Left renal pelvis (tissue), 4 donors: Measurements from ENCODE around the gene PPP1R9A. TPM values are rescaled to one million over a fixed set of nuclear protein-coding genes. Genes with fewer than 3 reads are reported as not detected.
"Not testable (repeated sequence)": the region's sequence is repeated elsewhere in the genome, so short reads cannot be mapped to it uniquely, and the experiment has no call there.

Experiments used
- DNase-seq, 4 donors: peaks; one replicate each; pipeline ENCODE4 v3.0.0-alpha.2; 2013; ENCODE audit warnings: low read depth in 4 of 4, low spot score in 3 of 4
- polyA plus RNA-seq, 4 donors: library from polyadenylated mRNA; unstranded; fragments of 120-200 nt; gene quantifications; one replicate each; pipeline ENCODE4 v1.2.1, GENCODE V29; 2013; ENCODE audit not compliant: insufficient read length in 4 of 4

The PPP1R9A gene
- polyA plus RNA-seq, 4 donors = 10.5 to 35.0 (median 31.8) TPM

DNA sequence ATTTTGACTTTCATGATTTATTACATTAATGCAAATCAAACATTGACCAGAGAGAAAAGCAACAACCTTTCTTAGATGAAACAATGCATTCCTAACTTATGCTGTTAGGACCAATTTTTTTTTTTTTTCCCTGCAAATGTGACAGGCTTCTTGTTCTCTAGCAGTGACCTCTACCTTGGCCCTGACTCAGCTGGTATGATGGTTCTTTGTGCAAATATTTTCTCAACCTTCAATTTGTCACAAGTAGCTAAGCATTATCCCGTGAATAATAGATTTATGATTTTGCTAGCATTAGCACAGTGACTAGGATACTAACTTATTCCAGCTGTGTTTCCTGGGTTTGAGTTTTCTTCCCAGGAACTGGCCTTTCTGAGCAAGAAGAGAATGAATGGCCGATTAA is 64.9 kb downstream of the PPP1R9A start:
- DNase-seq = no peak

DNA sequence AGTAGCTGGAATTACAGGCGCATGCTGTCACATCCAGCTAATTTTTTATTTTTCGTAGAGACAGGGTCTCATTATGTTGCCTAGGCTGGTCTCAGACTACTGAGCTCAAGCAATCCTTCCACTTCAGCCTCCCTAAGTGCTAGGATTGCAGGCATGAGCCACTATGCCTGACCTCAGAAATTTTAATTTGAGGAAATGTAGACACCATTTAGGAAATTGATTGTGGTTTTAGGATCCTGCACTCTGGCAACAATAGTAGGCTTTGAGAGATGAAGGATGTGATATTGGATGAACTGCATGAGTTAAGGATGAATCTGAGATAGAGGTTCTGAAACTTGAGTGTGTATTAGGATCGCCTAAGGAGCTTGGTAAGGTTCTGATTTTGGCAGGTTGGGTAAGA is 66.5 kb downstream of the PPP1R9A start:
- DNase-seq = no peak

DNA sequence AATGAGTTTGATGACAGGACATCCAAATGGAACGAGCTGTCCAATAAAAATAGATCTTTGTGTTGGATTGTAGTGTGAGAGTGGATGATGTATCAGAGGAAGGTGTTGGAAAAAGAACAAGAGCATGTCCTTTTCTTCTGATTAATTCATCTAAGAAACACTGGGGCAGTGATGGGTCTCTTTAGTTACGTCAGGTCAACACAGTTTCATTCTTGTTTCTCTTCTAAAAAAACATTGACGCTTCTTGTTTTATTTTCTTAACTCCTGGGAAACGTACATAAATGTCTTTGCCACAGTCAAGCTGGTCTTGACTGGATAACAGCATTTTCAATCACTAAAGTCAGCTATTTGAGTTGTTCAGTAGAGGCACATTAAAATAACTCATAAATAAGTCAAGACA is 67.0 kb downstream of the PPP1R9A start:
- DNase-seq = no peak

DNA sequence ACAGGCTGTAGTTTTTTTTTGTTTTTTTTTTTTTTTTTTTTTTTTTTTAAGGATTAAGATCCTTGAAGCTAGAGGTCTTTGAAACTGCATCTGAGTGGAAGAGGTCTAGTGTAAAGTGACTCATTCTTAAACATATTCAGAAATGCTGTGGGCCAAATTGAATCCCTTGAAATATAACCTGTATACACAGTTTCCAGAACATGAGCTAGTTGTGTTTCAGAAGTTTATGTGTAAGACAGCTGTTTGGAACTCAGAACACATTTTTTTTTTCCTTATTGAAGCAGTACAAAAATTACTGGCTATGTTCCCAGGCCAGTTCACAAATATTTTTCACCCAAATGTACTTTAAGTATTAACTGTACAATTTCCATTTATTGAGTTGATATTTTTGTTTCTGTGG is 67.9 kb downstream of the PPP1R9A start:
- no peak for DNase-seq

DNA sequence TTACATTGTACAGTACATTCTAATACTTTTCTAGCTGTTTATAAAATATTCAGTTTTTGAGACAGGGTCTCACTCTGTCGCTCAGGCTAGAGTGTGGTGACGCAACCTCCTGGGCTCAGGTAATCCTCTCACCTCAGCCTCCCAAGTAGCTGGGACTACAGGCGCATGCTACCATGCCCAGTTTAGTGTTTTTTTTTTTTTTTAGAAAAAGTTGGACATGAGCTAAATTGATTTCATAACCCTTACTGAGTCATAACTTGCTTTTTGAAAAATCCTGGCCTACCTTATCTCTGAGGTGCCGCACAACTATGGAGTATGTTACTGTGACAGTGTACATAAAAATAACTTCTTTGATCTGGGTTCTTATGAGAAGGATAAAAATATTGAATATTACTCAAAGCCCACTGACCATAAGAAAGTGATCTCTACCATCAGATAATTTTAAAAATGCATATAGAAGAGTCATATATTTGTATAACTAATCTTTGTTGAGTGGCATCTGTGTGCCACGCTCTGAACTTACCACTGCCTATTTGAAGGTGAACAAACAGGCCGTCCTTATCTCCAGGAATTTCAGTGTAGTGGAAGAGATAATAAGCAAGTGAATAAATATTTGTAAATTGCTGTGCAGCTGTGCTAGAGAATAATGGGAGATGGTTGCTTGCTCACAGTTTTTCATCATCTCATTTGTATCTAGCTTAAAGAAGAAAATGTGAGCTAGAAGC is 73.2 kb downstream of the PPP1R9A start:
- no peak for DNase-seq

DNA sequence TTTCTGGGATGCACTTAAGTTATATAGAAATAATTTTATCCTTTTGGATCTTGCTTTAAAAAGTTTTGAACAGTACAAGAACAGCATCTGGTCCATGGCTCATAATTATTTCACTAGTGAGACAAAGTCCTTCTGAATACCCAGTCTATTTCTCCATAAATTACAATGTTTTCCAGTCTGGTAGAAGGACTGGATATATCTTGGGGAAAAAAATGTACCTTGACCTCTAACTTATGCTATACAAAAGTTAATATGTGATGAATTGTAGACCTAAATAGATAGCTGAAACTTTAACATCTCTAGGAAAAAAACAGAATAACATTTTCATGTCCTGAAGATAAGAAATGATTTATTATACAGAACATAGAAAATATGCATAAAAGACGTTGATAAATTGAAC is 88.5 kb downstream of the PPP1R9A start:
- no peak for DNase-seq

DNA sequence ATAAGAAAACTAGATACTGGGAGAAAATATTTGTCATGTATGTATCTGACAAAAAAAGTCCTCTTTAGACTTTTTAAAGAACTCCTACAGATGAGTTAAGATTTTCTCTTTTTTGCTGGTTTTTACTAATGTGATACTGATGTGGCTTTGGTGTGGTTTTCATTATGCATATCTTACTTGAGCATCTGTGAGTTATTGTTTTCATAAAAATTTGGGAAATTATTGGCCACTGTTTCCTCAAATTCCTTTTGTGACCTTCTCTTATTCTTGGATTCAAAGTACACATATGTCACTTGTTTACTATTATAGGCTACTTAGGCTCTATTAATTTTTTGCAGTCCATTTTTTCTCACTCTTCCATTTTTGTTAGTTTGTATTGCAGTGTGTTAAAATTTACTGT is 89.0 kb downstream of the PPP1R9A start:
- no peak for DNase-seq

DNA sequence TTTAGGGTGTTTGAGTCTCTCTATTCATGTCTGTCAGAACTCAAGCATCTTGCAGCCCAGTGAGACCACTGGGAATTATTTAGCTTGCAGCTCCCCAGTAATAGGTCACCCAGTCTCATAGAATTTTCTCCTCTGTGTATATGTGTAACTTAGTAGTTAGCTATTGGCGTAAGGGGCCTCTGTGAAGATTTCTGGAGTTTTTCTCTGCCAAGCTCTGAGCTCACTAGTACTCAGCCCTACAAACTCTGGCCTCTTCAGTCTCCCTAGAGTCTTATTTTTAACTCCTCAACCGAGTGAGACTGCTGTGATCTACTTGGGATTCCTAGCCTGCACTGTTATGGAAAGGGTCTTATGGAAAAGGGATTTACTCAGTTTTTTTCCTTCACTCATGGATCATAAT is 90.2 kb downstream of the PPP1R9A start:
- no peak for DNase-seq

DNA sequence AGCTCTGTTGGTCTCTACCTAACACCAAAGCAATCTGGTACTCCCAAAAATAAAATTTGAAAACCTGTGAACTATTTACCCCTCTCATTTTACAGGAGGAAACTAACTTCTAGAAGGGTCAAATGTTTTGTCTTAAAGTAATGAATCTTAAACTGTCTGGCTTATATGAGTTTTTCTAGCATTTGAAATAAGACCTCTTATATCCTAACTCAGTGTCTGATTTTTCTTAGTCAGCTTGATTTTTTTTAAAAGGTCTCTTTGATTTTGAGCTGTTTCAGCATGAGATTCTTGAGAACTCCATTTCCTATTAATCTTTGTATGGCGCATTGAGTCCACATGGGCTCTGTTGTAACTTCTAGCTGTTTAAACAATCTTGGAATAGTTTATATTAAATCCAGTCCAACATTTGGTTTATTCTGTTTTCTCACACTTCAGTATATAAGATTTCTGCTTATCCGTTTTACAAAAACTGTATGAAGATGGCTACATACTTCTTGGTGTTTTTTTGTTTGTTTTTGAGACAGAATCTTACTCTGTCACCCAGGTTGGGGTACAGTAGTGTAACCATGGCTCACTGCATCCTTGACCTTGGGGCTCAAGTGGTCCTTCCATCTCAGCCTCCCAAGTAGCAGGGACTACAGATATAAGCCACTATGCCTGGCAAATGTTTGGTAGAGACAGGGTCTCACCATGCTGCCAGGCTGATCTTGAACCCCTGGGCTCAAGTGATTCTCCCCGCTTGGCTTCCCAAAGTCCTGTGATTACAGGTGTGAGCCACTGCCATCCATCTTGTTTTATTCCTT is 91.1 kb downstream of the PPP1R9A start:
- no peak for DNase-seq

DNA sequence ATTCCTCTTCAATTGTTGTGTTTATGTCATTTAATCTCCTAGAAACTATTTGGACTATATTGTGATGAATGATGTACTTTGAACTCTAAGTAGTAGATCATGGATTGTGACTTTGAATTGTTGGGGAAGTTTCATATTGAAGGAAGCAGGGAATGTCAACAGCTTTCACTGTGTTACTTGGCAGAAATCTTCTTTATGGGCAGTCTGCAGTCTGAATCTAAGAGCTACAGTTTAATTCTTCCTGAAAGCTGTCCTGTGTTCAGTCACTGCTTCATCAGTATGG is 91.6 kb downstream of the PPP1R9A start:
- DNase-seq = no peak

DNA sequence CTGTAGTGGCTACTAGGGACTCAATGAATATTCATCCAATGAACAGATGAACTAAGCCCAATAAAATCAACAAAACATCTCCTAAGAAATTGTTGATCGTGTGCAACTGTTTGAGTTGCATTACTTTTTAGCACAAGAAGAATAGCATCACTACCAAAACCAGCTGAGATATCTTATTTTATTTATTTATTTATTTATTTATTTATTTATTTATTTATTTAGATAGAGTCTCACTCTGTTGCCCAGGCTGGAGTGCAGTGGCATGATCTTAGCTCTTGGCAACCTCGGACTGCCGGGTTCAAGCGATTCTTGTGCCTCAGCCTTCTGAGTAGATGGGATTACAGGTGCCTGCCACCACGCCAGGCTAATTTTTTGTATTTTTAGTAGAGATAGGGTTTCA is 92.2 kb downstream of the PPP1R9A start:
- DNase-seq = not testable (repeated sequence)

DNA sequence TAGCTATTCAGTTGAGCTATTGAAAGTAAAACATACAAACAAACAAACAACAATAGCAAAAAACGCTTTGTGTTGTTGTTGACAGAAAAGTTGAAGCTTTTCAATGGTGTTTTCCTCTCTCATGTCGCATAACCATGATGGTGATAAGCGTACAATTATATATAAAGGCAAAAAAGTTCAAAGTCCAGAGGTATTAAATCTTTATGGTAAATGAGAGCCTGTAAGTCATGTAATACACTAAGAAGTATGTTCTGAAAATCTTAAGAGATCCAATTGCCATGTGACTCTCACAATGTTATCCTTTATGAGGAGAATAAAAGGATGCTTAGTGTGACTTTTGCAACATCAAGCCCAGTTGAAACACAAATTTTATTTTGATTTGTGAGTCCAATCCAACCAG is 93.9 kb downstream of the PPP1R9A start:
- no peak for DNase-seq

DNA sequence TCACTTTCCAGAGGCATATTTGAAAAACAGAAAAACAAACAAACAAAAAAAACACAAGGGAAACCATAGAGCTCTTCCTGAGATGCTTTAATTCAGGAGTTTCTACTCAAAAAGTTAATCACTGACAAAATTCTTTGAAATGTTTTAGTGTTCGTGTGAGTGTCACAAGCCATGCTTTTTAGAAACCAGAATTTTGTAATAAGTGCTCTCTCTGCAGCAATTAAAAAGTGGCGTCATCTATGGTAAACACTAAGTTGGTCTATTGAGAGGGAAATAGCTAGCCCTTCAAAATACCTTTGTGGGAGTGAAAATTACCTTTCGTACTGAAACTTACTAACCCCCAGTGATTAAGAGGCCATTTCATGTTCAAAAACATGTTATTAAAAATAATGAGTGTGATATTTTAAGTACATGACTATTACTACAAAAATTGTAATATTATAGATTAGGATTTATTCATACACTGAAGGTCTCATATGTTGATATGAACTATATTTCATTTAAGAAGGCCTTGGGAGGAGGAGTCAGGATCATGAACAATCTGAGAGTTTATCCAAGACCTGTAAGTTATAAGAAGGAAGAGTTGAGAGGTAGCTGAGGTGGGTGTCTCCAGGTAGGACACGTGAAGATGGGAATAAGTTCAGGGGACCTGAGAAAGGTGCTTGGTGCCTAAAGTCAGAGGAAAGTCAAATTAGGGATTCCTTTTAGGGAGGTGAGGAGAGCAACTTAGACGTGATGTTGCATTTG is 94.6 kb downstream of the PPP1R9A start:
- no peak for DNase-seq

DNA sequence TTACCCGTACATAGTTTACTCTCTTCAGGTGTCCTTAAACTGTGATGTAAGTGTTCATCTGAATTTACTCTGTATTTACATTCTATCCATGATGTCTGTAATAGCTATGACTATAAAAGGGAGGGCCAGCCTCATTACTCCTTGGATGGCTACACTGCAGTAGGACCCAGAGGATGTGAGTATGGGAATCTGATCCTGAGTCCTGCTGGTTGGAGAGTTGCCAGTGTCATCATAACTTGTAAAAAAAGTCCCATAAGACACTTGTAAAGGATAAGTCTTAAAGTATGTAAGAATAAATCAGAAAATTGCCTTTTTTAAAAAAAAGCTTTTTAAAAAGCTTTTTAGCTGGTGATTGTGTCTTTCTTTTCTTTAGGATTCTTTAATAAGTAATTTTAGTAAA is 95.4 kb downstream of the PPP1R9A start:
- DNase-seq = no peak

DNA sequence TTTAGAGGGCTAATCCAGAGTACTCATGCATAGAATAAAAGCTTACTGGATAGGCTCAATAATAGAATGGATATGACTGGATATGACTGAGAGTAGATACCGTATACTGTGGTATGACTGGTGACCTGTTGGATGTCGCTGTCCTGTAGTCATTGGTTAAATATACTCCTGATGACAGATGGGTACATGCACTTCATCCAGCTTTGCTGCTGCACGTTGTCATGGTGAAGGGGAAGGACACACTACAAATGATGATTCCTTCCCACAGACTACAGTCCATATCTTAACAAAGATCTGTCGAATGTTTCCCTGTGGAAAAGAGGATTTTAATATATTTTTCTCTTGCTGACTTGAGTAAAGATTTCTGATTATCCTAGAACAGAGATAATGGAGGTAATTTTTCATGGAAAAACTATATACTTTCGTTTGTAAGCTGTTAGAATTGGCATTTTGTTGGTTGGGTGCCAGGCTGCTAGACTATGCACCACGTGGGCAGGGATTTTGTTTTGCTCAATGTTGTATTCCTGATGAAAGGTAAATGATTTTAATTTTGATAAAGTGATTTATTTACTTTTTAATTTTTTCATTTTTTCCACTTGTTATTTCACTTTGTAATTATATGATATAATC is 97.3 kb downstream of the PPP1R9A start:
- no peak for DNase-seq

DNA sequence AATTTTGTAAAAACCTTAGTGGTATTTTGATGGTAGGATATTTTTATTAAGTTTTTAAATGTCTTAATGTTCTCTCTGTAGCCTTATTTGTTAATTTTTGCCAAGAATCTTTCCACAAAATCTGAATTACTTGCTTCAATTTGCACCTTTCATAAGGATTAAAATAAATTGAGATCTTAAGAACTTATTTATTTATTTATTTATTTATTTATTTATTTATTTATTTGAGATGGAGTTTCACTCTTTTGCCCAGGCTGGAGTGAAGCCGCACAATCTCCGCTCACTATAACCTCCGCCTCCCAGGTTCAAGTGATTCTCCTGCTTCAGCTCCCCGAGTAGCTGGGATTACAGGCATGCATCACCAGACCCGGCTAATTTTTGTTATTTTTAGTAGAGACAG is 98.6 kb downstream of the PPP1R9A start:
- DNase-seq = no peak

DNA sequence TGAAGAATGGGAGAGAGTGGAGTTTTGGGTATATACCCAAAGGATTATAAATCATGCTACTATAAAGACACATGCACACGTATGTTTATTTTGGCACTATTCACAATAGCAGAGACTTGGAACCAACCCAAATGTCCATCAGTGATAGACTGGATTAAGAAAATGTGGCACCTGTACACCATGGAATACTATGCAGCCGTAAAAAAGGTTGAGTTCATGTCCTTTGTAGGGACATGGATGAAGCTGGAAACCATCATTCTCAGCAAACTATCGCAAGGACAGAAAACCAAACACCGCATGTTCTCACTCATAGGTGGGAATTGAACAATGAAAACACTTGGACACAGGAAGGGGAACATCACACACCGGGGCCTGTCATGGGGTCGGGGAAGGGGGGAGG is 101.4 kb downstream of the PPP1R9A start:
- DNase-seq = not testable (repeated sequence)

DNA sequence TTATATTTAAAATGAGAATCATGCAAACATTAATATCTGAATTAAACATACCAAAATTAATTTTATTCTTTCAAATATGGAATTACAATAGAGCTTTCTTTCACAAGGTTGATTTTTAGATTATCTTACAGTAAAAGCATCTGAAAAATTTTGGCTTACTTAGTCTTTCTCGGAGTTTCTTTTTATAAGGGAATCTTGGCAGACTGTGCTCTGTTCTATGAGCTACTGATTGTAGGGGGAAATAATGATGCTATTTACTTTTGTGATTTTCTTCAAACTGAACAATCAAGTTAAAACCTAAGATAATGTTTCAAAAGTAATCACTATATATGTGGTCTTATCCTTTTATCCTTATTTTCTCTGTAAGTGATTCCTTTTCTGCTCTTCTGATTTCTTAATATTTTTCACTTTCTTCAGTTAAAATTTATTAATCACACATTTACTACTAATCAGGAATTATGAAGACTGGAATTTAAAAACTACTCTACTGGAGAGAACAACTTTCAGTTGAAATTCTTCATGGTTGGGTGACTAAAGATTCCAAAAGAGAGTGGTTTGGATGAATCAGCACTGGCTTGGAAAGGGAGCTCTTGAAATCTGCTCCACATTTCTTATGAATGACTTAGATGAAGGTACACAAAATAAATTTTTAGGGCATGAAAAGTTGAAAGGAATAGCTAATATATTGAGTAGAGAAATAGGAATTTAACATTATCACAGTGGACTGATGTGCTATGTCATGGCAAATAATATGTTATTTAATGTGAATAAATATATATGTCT is 103.9 kb downstream of the PPP1R9A start:
- DNase-seq = no peak

DNA sequence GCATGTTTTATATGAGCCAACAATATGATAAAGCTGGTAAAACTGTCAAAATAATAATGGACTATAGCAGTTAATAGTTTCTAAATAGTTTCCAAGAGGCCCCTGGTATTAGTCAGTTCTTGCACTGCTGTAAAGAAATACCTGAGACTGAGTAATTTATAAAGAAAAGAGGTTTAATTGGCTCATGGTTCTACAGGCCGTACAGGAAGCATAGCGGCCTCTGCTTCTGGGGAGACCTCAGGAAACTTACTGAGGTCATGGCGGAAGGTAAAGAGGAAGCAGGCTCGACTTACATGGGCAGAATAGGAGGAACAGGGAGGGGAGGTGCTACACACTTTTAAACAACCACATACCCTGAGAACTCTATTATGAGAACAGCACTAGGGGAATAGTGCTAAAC is 104.6 kb downstream of the PPP1R9A start:
- no peak for DNase-seq

DNA sequence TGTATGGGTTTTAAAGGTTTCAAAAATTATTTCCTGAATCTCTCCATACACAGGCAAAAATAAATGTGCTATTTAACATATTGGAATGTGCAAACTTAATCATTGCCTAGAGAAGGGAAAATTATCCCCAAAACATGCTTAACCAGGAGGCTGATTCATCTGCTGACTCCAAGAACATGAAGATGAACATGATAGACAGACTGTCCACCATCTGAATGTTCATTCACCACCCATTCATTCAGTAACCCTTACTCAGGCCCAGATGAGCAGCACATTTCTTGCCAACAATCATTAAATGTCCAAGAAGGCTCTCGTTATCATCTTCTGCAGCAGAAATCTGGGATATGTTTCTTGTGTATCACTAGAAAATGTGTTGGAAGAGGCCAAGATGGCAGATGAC is 110.6 kb downstream of the PPP1R9A start:
- no peak for DNase-seq

DNA sequence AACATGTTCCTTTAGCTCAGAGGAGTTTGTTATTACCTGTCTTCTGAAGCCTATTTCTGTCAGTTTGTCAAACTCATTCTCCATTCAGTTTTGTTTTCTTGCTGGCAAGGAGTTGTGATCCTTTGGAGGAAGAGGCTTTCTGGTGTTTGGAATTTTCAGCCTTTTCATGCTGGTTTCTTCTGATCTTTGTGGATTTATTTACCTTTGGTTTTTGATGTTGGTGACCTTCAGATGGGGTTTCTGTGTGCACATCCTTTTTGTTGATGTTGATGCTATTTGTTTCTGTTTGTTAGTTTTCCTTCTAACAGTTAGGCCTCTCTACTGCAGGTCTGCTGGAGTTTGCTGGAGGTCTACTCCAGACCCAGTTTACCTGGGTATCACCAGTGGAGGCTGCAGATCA is 118.6 kb downstream of the PPP1R9A start:
- no peak for DNase-seq
